HG03097 (cell line): ENCODE measurements around the gene KCNIP1.

ENCODE experiments used
- ATAC-seq: cut with Tn5 transposase; IDR thresholded peaks from one replicate; pipeline ENCODE4 v1.9.1; 2021; ENCODE audit not compliant: unreplicated experiment, low FRiP score

The KCNIP1 gene

GRCh38 chr5:170638051-170638450 lies 134.2 kb downstream of the KCNIP1 start:
- ATAC-seq, result no peak

DNA sequence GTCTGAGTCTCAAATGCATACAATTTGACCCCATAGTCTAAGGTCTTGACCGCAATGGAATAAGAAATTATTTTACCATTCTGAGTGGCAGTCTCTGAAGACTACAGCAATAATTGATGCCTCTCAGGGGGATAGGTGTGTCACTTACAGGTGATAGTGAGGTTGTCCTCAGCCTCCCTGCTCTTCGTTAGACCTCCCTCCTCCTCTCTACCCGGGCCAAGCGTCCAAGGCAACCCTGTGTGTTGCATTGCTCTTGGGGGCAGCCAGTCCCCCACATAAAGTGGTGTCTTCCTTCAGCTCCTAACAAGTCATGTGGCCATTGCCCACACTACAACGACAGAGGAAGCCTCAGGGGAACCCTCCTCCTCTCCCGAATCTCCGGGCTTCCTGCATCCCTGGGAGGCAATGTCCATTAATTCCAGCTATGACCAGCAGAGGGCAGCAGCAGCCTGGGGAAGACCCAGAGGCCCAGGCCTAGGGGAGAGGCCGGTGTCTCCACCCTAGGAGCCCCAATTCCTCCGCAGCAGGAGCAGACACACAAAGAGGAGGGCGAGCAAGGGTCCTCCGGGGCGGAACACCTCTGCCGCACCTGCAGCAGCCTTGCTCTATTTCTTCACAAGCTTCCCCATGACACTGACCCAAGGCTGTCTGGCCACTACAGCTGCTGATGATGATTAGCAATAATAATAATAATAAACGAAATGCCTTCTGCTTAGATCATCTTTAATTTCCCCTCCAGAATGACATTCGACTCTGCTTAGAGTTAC lies 134.8 kb downstream of the KCNIP1 start:
- ATAC-seq, result peak; percentile 55

DNA sequence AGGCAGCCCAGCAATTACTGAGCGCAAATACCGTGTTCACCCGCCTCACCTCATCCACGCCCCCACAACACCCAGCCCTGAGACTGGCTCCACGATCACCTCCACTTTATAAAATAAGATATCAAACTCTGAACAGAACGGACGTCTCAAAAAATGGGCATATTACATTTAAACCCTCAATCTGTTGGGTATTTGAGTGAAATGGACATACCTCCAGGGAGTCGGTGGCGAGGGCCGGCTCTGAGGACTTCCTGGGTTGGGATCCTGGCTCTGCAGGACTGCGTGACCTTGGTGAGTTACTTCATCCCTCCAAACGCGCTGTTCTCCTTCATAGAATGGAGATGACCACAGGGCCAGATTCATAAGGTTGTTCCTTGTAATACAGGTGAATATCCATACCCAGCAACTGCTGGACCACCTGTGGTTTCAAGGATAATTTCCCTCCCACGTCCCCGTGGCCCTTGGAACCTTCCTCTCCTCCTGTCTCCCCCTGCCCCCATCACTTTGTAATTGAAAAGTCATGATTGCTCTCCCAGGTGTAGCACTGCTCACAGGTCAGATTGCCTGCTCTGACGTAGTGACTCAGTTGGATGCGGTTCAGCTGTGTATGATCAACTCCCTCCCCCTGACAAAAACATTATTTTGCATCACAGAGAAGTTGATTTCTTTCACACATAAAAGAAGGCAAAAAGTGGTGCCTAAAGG lies 135.6 kb downstream of the KCNIP1 start:
- ATAC-seq, result no peak

- ATAC-seq, result no peak
Observed at GRCh38 chr5:170640731-170641588, 137.1 kb downstream of the KCNIP1 start.

- ATAC-seq, result no peak
Observed at GRCh38 chr5:170641589-170642031, 137.8 kb downstream of the KCNIP1 start.

- ATAC-seq, result no peak
Observed at GRCh38 chr5:170642066-170642735, 138.4 kb downstream of the KCNIP1 start.

- ATAC-seq, result no peak
Observed at GRCh38 chr5:170642776-170643436, 139.1 kb downstream of the KCNIP1 start.

- ATAC-seq, result no peak
Observed at GRCh38 chr5:170643591-170643990, 139.8 kb downstream of the KCNIP1 start.

- no peak for ATAC-seq
Observed at GRCh38 chr5:170644501-170644900, 140.7 kb downstream of the KCNIP1 start.

DNA sequence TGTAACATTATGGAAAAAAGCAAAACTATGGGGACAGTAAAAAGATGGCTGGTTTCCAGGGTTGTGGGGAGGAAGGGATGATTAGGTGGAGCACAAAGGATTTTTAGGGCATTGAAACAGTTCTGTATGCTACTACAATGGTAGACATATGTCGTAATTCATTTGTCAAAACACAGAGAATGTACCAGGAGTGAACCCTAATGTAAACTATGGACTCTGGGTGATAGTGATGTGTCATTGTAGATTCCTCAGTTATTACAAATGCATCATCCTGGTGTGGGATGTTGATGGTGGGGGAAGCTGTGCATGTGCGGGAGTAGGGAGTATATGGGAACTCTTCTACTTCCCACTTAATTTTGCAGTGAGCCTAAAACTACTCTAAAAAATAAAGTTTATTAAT lies 144.7 kb downstream of the KCNIP1 start:
- ATAC-seq, result no peak

DNA sequence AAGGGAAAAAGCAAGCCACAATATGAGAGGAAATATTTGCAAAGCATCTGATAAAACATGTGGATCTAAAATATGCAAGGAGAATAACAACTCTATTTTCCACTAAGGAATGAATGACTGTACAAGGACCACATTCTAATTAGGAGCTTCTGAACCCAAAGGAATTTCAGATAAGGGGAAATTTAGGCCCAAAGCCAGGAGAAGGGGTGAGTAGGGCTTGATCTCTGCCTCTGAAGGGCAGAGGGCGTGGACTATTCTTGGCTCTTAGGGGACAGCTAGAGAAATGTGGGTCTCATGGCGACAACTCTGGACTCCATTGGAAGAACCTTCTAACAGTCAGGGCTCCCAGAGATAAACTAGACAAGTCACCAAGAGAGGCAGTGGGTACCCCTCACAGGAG lies 147.0 kb downstream of the KCNIP1 start:
- ATAC-seq, result no peak

DNA sequence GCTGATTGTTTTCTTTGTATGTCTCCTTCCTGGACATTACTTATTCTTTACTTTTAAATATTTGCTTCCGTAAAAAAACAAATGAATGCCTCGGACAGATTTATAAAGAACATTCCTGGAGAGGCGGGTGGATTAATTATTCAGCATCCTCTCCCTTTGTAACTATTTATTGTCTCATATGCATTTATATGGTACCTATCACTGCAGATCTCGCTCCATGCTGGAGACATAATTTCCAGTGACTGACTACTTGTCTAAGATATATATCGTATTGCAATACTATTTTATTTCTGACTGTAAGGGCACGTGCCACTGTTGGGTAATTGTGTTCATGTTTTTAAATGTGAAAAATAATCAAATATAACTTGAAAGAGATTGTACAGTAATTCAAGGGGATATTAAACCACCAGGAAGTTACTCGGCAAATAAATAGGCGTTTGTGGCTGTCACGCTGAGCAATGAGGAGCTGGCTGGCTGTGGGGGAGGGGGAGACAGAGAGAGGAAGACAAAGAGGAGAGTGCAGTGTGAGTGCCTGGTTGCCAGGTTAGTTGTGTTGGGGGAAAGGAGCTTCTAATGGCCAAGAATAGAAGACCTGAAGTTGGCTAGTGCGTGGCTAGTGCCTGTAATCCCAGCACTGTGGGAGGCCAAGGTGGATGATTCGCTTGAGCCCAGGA lies 147.9 kb downstream of the KCNIP1 start:
- ATAC-seq, result no peak

GRCh38 chr5:170655476-170655875 lies 151.7 kb downstream of the KCNIP1 start:
- no peak for ATAC-seq

DNA sequence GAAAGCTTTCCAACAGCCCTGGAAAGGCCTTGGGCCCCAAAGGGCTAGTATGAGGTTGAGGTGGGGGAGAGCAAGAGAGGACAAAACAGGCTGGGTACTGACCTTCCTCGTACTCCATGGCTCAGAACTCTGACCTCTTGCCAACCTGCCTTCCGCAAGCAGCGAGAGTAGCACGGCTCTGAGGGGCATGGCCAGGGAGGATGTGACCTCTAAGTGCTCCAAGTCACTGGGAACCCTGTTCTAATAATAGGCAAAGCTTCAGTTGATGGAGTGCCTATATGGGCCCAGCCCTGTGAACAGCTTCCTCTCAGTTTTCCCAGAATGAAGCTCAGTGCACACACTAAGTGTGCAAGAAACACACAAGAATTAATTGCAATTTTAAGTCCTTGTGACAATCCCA lies 152.1 kb downstream of the KCNIP1 start:
- no peak for ATAC-seq

- no peak for ATAC-seq
Observed at GRCh38 chr5:170656346-170656745, 152.5 kb downstream of the KCNIP1 start.

GRCh38 chr5:170660531-170660930 lies 156.7 kb downstream of the KCNIP1 start:
- ATAC-seq, result no peak

- ATAC-seq, result no peak
Observed at GRCh38 chr5:170662966-170663365, 159.1 kb downstream of the KCNIP1 start.

GRCh38 chr5:170678811-170679210 lies 175.0 kb downstream of the KCNIP1 start:
- ATAC-seq, result no peak

GRCh38 chr5:170681013-170681433 lies 177.2 kb downstream of the KCNIP1 start:
- ATAC-seq, result peak; percentile 73
